K562 (cell line): ENCODE measurements around the gene ATP5PB. TPM values are rescaled to one million over a fixed set of nuclear protein-coding genes. Genes with fewer than 3 reads are reported as not detected.
A peak's percentile ranks its signal among the peaks of the same experiment; 100 is the strongest.

ENCODE experiments used
- CBX1 ChIP-seq: sonication (generic); IDR thresholded peaks from 2 replicates; pipeline ENCODE4 v1.6.1; 2016; ENCODE audit warnings: antibody characterized with exemption, low read depth, mild to moderate bottlenecking
- SAFB ChIP-seq: fragments of 200-400 bp; formaldehyde crosslinking; IDR thresholded peaks from 2 replicates; pipeline ENCODE4 v1.6.1; 2017; ENCODE audit warnings: low read depth, low read length, borderline replicate concordance
- TAL1 ChIP-seq: fragments of 450-650 bp; IDR thresholded peaks from 2 replicates; pipeline ENCODE4 v1.6.1; 2016; ENCODE audit warnings: mild to moderate bottlenecking
- TCF3 ChIP-seq: sonication (generic); formaldehyde crosslinking; IDR thresholded peaks from 2 replicates; pipeline ENCODE4 v1.4.0; 2020; ENCODE audit warnings: mild to moderate bottlenecking, missing genetic modification reagents
- ZNF12 ChIP-seq: sonication (generic); formaldehyde crosslinking; IDR thresholded peaks from 2 replicates; pipeline ENCODE4 v1.4.0; 2020; ENCODE audit warnings: mild to moderate bottlenecking, missing genetic modification reagents
- ZNF583 ChIP-seq: fragments of 250-450 bp; sonication (Bioruptor Pico); IDR thresholded peaks from 2 replicates; pipeline ENCODE4 v1.4.0; 2020
- polyA plus RNA-seq, 8 experiments: library from polyadenylated mRNA; depleted of rRNA in 4 of 8; stranded (reverse) in 5 of 8; unstranded in 3 of 8; fragments of >200 nt; fragmentation: Nextera tagmentation in 2 of 8; fragmentation: Illumina TruSeq in 1 of 8; extraction: Ambion mirVana in 2 of 8; extraction: Trizol in 1 of 8; gene quantifications; 2 replicates each; pipeline versions ENCODE4 v1.2.1 to v1.2.3, GENCODE V29; 2011 to 2014; ENCODE audit warnings: inconsistent platforms in 1 of 8, missing spikeins in 1 of 8
- total RNA-seq, 7 experiments: library from RNA; depleted of rRNA in 6 of 7; stranded (reverse); fragments of >200 nt in 6 of 7; fragmentation: Illumina TruSeq in 2 of 7; extraction: Trizol in 2 of 7; gene quantifications; 2 replicates each; pipeline versions ENCODE4 v1.2.1 to v1.2.3, GENCODE V29; 2011 to 2021; ENCODE audit warnings: low replicate concordance in 1 of 7
- TF ChIP-seq, protein P1 (sequence below): fragments of 450-650 bp; IDR thresholded peaks from 2 replicates; pipeline ENCODE4 v1.6.1; 2016; ENCODE audit warnings: mild to moderate bottlenecking, moderate library complexity

The ATP5PB gene
- total and polyA plus RNA-seq, 9 of the 15 experiments (the other 6 are each of a cell fraction or from before 2014, with no cell fraction given), result 651 to 2,735 (median 1,061) TPM

DNA sequence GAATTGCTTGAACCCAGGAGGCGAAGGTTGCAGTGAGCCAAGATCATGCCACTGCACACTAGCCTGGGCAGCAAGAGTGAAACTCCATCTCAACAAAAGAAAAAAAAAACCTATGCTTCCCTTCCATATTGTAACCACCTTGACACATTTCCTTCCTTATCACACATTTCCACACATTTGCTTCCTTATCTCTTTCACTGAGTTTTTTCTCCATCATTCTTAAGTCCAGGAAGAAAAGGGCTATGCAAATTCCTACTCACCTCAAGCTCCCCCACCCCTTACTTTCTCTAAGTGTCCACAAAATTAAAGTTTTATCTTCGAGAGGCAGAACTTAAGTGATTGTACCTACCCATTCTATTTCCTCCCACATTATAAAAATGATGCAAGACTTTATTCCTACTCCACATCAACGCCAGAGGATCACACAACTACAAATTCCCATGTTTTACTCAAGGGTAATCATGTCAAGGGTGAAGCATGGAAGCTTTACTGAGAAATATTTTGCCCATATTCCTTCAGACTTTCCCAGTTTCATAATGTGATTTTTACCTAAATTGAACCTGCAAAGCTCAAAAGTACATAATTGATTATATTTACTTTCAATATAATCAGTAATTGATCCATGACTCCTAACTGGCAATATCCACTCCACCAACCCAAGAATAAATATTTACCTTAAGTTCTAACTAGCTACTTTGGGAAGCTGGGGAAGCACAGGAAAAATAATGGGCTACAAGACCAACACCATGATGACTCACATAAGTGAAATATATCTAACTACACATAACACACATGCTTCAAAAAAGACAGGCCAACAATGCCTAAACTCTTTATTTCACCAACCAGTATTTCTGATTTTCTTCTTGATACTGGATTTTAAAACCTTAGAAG is 9.6 kb upstream of the ATP5PB start (continued):
- TF ChIP-seq, protein P1, sequence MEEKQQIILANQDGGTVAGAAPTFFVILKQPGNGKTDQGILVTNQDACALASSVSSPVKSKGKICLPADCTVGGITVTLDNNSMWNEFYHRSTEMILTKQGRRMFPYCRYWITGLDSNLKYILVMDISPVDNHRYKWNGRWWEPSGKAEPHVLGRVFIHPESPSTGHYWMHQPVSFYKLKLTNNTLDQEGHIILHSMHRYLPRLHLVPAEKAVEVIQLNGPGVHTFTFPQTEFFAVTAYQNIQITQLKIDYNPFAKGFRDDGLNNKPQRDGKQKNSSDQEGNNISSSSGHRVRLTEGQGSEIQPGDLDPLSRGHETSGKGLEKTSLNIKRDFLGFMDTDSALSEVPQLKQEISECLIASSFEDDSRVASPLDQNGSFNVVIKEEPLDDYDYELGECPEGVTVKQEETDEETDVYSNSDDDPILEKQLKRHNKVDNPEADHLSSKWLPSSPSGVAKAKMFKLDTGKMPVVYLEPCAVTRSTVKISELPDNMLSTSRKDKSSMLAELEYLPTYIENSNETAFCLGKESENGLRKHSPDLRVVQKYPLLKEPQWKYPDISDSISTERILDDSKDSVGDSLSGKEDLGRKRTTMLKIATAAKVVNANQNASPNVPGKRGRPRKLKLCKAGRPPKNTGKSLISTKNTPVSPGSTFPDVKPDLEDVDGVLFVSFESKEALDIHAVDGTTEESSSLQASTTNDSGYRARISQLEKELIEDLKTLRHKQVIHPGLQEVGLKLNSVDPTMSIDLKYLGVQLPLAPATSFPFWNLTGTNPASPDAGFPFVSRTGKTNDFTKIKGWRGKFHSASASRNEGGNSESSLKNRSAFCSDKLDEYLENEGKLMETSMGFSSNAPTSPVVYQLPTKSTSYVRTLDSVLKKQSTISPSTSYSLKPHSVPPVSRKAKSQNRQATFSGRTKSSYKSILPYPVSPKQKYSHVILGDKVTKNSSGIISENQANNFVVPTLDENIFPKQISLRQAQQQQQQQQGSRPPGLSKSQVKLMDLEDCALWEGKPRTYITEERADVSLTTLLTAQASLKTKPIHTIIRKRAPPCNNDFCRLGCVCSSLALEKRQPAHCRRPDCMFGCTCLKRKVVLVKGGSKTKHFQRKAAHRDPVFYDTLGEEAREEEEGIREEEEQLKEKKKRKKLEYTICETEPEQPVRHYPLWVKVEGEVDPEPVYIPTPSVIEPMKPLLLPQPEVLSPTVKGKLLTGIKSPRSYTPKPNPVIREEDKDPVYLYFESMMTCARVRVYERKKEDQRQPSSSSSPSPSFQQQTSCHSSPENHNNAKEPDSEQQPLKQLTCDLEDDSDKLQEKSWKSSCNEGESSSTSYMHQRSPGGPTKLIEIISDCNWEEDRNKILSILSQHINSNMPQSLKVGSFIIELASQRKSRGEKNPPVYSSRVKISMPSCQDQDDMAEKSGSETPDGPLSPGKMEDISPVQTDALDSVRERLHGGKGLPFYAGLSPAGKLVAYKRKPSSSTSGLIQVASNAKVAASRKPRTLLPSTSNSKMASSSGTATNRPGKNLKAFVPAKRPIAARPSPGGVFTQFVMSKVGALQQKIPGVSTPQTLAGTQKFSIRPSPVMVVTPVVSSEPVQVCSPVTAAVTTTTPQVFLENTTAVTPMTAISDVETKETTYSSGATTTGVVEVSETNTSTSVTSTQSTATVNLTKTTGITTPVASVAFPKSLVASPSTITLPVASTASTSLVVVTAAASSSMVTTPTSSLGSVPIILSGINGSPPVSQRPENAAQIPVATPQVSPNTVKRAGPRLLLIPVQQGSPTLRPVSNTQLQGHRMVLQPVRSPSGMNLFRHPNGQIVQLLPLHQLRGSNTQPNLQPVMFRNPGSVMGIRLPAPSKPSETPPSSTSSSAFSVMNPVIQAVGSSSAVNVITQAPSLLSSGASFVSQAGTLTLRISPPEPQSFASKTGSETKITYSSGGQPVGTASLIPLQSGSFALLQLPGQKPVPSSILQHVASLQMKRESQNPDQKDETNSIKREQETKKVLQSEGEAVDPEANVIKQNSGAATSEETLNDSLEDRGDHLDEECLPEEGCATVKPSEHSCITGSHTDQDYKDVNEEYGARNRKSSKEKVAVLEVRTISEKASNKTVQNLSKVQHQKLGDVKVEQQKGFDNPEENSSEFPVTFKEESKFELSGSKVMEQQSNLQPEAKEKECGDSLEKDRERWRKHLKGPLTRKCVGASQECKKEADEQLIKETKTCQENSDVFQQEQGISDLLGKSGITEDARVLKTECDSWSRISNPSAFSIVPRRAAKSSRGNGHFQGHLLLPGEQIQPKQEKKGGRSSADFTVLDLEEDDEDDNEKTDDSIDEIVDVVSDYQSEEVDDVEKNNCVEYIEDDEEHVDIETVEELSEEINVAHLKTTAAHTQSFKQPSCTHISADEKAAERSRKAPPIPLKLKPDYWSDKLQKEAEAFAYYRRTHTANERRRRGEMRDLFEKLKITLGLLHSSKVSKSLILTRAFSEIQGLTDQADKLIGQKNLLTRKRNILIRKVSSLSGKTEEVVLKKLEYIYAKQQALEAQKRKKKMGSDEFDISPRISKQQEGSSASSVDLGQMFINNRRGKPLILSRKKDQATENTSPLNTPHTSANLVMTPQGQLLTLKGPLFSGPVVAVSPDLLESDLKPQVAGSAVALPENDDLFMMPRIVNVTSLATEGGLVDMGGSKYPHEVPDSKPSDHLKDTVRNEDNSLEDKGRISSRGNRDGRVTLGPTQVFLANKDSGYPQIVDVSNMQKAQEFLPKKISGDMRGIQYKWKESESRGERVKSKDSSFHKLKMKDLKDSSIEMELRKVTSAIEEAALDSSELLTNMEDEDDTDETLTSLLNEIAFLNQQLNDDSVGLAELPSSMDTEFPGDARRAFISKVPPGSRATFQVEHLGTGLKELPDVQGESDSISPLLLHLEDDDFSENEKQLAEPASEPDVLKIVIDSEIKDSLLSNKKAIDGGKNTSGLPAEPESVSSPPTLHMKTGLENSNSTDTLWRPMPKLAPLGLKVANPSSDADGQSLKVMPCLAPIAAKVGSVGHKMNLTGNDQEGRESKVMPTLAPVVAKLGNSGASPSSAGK, result no peak
- no peak for TF ChIP-seq SAFB
- TF ChIP-seq ZNF12 (CRISPR knock-in tag), result no peak
- TF ChIP-seq TCF3, result peak; percentile 79
- TF ChIP-seq CBX1, result no peak
- peak; percentile 69; the same call in 1 of the 2 replicates for TF ChIP-seq TAL1
- TF ChIP-seq ZNF583 (CRISPR knock-in tag), result no peak
